SK-N-SH (cell line): ENCODE data around the gene CHST3. TPM values are rescaled to one million over a fixed set of nuclear protein-coding genes. Genes with fewer than 3 reads are reported as not detected.

Experiments used
- CTCF ChIA-PET: fragments of 300-600, 350-600 bp; formaldehyde crosslinking; extraction: SDS; loops from one replicate; lab custom pipeline; 2021; lab: Yijun Ruan, JAX
- POLR2A ChIA-PET: fragments of 350-600 bp; sonication (Branson Sonifier 250); formaldehyde crosslinking; extraction: SDS; loops from one replicate; lab custom pipeline; 2020; ENCODE audit warnings: antibody characterized with exemption, inconsistent platforms; lab: Yijun Ruan, JAX
- DNase-seq: peaks from one replicate; pipeline ENCODE4 v3.0.0; 2012
- H2AFZ ChIP-seq: fragments of 200-600 bp; sonication (generic); 2 replicates; pipeline ENCODE4 v1.8.1; 2016; ENCODE audit warnings: antibody characterized with exemption, mild to moderate bottlenecking, low read depth
- H3F3A ChIP-seq: fragments of 200-600 bp; sonication (generic); replicated peaks from 2 replicates; pipeline ENCODE3; 2016; ENCODE audit warnings: antibody characterized with exemption, mild to moderate bottlenecking; ENCODE audit not compliant: insufficient read depth
- H3K27ac ChIP-seq, 2 experiments: fragments of 200-500 bp in 1 of 2; fragments of 200-600 bp in 1 of 2; sonication (Bioruptor generic) in 1 of 2; sonication (generic), shearing (Covaris generic) in 1 of 2; 2 replicates each; pipeline versions ENCODE4 v1.5.1 to v1.6.1; 2014 to 2016; ENCODE audit warnings: low read depth in 2 of 2, inconsistent platforms in 1 of 2, low read length in 1 of 2, mild to moderate bottlenecking in 1 of 2, mixed read lengths in 1 of 2
- H3K27me3 ChIP-seq: fragments of 200-600 bp; sonication (generic), shearing (Covaris generic); 2 replicates; pipeline ENCODE4 v1.6.1; 2016; ENCODE audit warnings: mixed run types; ENCODE audit not compliant: insufficient read depth
- H3K36me3 ChIP-seq, 2 experiments: fragments of 200-500 bp in 1 of 2; fragments of 200-600 bp in 1 of 2; sonication (Bioruptor generic) in 1 of 2; sonication (generic) in 1 of 2; replicated peaks in 1 of 2; 2 replicates each; pipeline versions ENCODE3 to v1.5.1; 2014 to 2016; ENCODE audit warnings: low read length in 1 of 2, mild to moderate bottlenecking in 1 of 2; ENCODE audit not compliant: insufficient read depth in 2 of 2, control insufficient read depth in 1 of 2
- H3K4me1 ChIP-seq, 2 experiments: fragments of 200-500 bp in 1 of 2; fragments of 200-600 bp in 1 of 2; sonication (Bioruptor generic) in 1 of 2; sonication (generic), shearing (Covaris generic) in 1 of 2; 2 replicates each; pipeline versions ENCODE4 v1.5.1 to v1.6.1; 2014 to 2016; ENCODE audit warnings: low read depth in 1 of 2, low read length in 1 of 2, mixed run types in 1 of 2; ENCODE audit not compliant: insufficient read depth in 2 of 2, control insufficient read depth in 1 of 2
- H3K4me2 ChIP-seq: fragments of 200-600 bp; sonication (generic), shearing (Covaris generic); 2 replicates; pipeline ENCODE4 v1.6.1; 2017; ENCODE audit warnings: mixed run types
- H3K4me3 ChIP-seq, 2 experiments: fragments of 200-500 bp in 1 of 2; fragments of 200-600 bp in 1 of 2; sonication (Bioruptor generic) in 1 of 2; sonication (generic), shearing (Covaris generic) in 1 of 2; 2 replicates each; pipeline versions ENCODE4 v1.5.1 to v1.8.1; 2014 to 2016; ENCODE audit warnings: low read depth in 2 of 2, inconsistent platforms in 1 of 2, low read length in 1 of 2, mild to moderate bottlenecking in 1 of 2, mixed read lengths in 1 of 2, moderate library complexity in 1 of 2
- H3K79me2 ChIP-seq: fragments of 200-600 bp; sonication (generic); 2 replicates; pipeline ENCODE4 v1.8.1; 2017; ENCODE audit warnings: mild to moderate bottlenecking; ENCODE audit not compliant: insufficient read depth
- H3K9ac ChIP-seq: fragments of 200-600 bp; sonication (generic); 2 replicates; pipeline ENCODE4 v1.6.1; 2017; ENCODE audit warnings: mixed run types
- H3K9me2 ChIP-seq: fragments of 200-600 bp; sonication (generic); 2 replicates; pipeline ENCODE4 v1.6.1; 2017; ENCODE audit warnings: mixed run types
- H3K9me3 ChIP-seq: fragments of 200-600 bp; sonication (generic); 2 replicates; pipeline ENCODE4 v1.6.1; 2017; ENCODE audit warnings: mixed run types, mild to moderate bottlenecking, moderate library complexity
- H4K20me1 ChIP-seq: fragments of 200-600 bp; sonication (generic); 2 replicates; pipeline ENCODE4 v1.6.1; 2017; ENCODE audit warnings: mild to moderate bottlenecking, mixed run types; ENCODE audit not compliant: insufficient read depth
- CHD2 ChIP-seq: fragments of 150-350 bp; IDR thresholded peaks from 2 replicates; pipeline ENCODE4 v1.6.1; 2018; ENCODE audit warnings: low read length; ENCODE audit not compliant: partially characterized antibody
- CTCF ChIP-seq: fragments of 200-600 bp; sonication (generic); IDR thresholded peaks from 2 replicates; pipeline ENCODE4 v1.6.1; 2017; ENCODE audit warnings: antibody characterized with exemption, mild to moderate bottlenecking, moderate library complexity
- ELF1 ChIP-seq: IDR thresholded peaks from 2 replicates; pipeline ENCODE4 v1.4.0; 2012
- EZH2phosphoT487 ChIP-seq: fragments of 200-600 bp; sonication (generic); IDR thresholded peaks from 2 replicates; pipeline ENCODE4 v1.6.1; 2017; ENCODE audit warnings: low read depth, mixed run types, mild to moderate bottlenecking, antibody characterized with exemption, moderate library complexity, borderline replicate concordance
- FOXJ3 ChIP-seq: sonication (generic); formaldehyde crosslinking; IDR thresholded peaks from 2 replicates; pipeline ENCODE4 v1.5.1; 2020; ENCODE audit warnings: mild to moderate bottlenecking, missing genetic modification reagents
- GATA2 ChIP-seq: sonication (generic); formaldehyde crosslinking; IDR thresholded peaks from 2 replicates; pipeline ENCODE4 v1.5.0; 2020; ENCODE audit warnings: mild to moderate bottlenecking, missing genetic modification reagents
- IRF3 ChIP-seq: fragments of 150-350 bp; IDR thresholded peaks from 2 replicates; pipeline ENCODE4 v1.6.1; 2016; ENCODE audit warnings: mild to moderate bottlenecking, low read depth, low read length
- MAX ChIP-seq: IDR thresholded peaks from 2 replicates; pipeline ENCODE4 v1.4.0; 2012; ENCODE audit warnings: low read depth
- MEF2A ChIP-seq: IDR thresholded peaks from 2 replicates; pipeline ENCODE4 v1.4.0; 2012; ENCODE audit warnings: low read depth, borderline replicate concordance
- MXI1 ChIP-seq: IDR thresholded peaks from 2 replicates; pipeline ENCODE4 v1.6.1; 2012; ENCODE audit warnings: mild to moderate bottlenecking, low read depth, low read length, improper control_type of control experiment
- NFIC ChIP-seq: IDR thresholded peaks from 2 replicates; pipeline ENCODE4 v1.4.0; 2012; ENCODE audit warnings: borderline replicate concordance
- POLR2AphosphoS5 ChIP-seq: IDR thresholded peaks from 2 replicates; pipeline ENCODE4 v1.6.1; 2012; ENCODE audit warnings: low read depth, low read length
- RCOR1 ChIP-seq: fragments of 150-350 bp; IDR thresholded peaks from 2 replicates; pipeline ENCODE4 v1.6.1; 2017; ENCODE audit warnings: antibody characterized with exemption, low read length
- REST ChIP-seq: IDR thresholded peaks from 2 replicates; pipeline ENCODE4 v1.6.1; 2012; ENCODE audit warnings: mild to moderate bottlenecking, low read depth, low read length, moderate library complexity
- RXRA ChIP-seq: IDR thresholded peaks from 2 replicates; pipeline ENCODE4 v1.4.0; 2012; ENCODE audit warnings: low read depth, mild to moderate bottlenecking, borderline replicate concordance
- TAF1 ChIP-seq: IDR thresholded peaks from 2 replicates; pipeline ENCODE4 v1.6.1; 2012; ENCODE audit warnings: low read depth, mild to moderate bottlenecking, low read length, moderate library complexity, borderline replicate concordance
- TCF12 ChIP-seq: IDR thresholded peaks from 2 replicates; pipeline ENCODE4 v1.4.0; 2012
- USF1 ChIP-seq: IDR thresholded peaks from 2 replicates; pipeline ENCODE4 v1.4.0; 2012; ENCODE audit warnings: low read depth, borderline replicate concordance
- USF2 ChIP-seq: fragments of 150-350 bp; IDR thresholded peaks from 2 replicates; pipeline ENCODE4 v1.6.1; 2017; ENCODE audit warnings: antibody characterized with exemption, low read length, low read depth, borderline replicate concordance
- WGBS: methylation state at CpG from one replicate; pipeline ENCODE4 v1.1.6; 2017; ENCODE audit warnings: low lambda C conversion rate; 5-methylcytosine and 5-hydroxymethylcytosine counted together
- polyA plus RNA-seq, 3 experiments: library from polyadenylated mRNA; depleted of rRNA; stranded (reverse); fragments of >200 nt; gene quantifications; 2 replicates each; pipeline ENCODE4 v1.2.3, GENCODE V29; 2012

The CHST3 gene
- polyA plus RNA-seq, 1 of the 3 experiments (the other 2 are of a cell fraction): 6.0 TPM

GRCh38 chr10:72037266-72037665, 73.1 kb downstream of the CHST3 start:
- Histone ChIP-seq H3K27me3 (no peaks in the 10 kb centered on the region), H3K79me2 (no peaks in the 10 kb centered on the region), H3K36me3 (no peaks in the 10 kb centered on the region), H3K27ac (no peak overlapping the region), H2AFZ (no peak overlapping the region), H3K4me3 (no peak overlapping the region), H3F3A (no peaks in the 10 kb centered on the region), H3K4me1 (no peaks in the 10 kb centered on the region), H4K20me1 (no peaks in the 10 kb centered on the region), H3K9ac (no peak overlapping the region), H3K9me2 (no peaks in the 10 kb centered on the region), H3K4me2 (no peak overlapping the region), H3K9me3 (no peaks in the 10 kb centered on the region)
- 85% methylated on average over 6 of the region's 8 CpGs for WGBS
- POLR2A ChIA-PET: no interaction called here
- TF ChIP-seq RXRA (no peak), MXI1 (no peak)
- DNase-seq: no peak
- CTCF ChIA-PET: interaction anchor here (3.4 to 3.8 kb wide), 2 partner anchors 11 to 141 kb away, joined by 22 to 35 read pairs; no protein-coding TSS in a partner anchor

GRCh38 chr10:72037811-72038210, 73.6 kb downstream of the CHST3 start:
- 83% methylated on average over 3 of the region's 3 CpGs for WGBS
- Histone ChIP-seq H3K36me3 (no peaks in the 10 kb centered on the region), H3K27ac (no peak overlapping the region), H3K79me2 (no peaks in the 10 kb centered on the region), H3F3A (no peaks in the 10 kb centered on the region), H4K20me1 (no peaks in the 10 kb centered on the region), H2AFZ (no peak overlapping the region), H3K9me2 (no peaks in the 10 kb centered on the region), H3K4me2 (no peak overlapping the region), H3K9ac (no peak overlapping the region), H3K4me1 (no peaks in the 10 kb centered on the region), H3K27me3 (no peaks in the 10 kb centered on the region), H3K9me3 (no peaks in the 10 kb centered on the region), H3K4me3 (no peak overlapping the region)
- ChIA-PET POLR2A (no interaction called here), CTCF (interaction anchor here (0.8 to 3.8 kb wide), 3 partner anchors 10 to 141 kb away, joined by 3 to 35 read pairs (median 22); no protein-coding TSS in a partner anchor)
- no peak for DNase-seq
- no peak for TF ChIP-seq MAX
- no peak for TF ChIP-seq USF2
- no peak for TF ChIP-seq TCF12
- TF ChIP-seq RCOR1: no peak
- no peak for TF ChIP-seq ELF1
- TF ChIP-seq MEF2A: no peak
- TF ChIP-seq FOXJ3: no peak
- no peak for TF ChIP-seq IRF3
- TF ChIP-seq REST: no peak
- no peak for TF ChIP-seq USF1
- TF ChIP-seq NFIC: no peak
- TF ChIP-seq GATA2 (CRISPR knock-in tag): no peak
- TF ChIP-seq RXRA: no peak
- TF ChIP-seq CTCF: no peak
- no peak for TF ChIP-seq EZH2phosphoT487
- TF ChIP-seq POLR2AphosphoS5: no peak
- TF ChIP-seq TAF1: no peak
- TF ChIP-seq MXI1: no peak
- TF ChIP-seq CHD2: no peak
